ENCODE data around the gene NFS1. TPM values are rescaled to one million over a fixed set of nuclear protein-coding genes. Genes with fewer than 3 reads are reported as not detected.

Gene NFS1
- total RNA-seq, 4 donors from 2014 or later, result 16.1 to 32.1 (median 26.6) TPM

DNA sequence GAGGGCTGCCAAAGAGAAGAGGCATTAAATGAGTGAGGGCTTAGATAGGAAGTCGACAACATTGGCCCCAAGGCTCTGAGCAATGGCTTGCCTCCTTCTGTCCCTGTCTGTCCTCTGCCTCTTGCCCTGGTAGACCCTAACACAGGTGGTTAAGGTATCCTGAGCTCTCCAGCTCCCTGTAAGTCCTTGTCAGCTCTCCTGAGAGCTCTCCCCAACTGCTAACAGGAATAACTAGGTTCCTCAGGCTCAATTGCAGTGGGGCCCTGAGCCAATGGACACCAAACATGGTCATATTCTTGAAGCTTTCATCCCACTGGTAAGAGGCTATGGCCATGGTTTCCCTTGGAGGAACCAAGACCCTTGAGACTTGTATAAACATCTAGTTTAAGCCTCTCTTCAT, 29.5 kb downstream of the NFS1 start:
- TF ChIP-seq, protein P1, sequence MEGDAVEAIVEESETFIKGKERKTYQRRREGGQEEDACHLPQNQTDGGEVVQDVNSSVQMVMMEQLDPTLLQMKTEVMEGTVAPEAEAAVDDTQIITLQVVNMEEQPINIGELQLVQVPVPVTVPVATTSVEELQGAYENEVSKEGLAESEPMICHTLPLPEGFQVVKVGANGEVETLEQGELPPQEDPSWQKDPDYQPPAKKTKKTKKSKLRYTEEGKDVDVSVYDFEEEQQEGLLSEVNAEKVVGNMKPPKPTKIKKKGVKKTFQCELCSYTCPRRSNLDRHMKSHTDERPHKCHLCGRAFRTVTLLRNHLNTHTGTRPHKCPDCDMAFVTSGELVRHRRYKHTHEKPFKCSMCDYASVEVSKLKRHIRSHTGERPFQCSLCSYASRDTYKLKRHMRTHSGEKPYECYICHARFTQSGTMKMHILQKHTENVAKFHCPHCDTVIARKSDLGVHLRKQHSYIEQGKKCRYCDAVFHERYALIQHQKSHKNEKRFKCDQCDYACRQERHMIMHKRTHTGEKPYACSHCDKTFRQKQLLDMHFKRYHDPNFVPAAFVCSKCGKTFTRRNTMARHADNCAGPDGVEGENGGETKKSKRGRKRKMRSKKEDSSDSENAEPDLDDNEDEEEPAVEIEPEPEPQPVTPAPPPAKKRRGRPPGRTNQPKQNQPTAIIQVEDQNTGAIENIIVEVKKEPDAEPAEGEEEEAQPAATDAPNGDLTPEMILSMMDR (IDR thresholded peaks at IDR 0.05), result no peak
- ATAC-seq (ENCODE audit: low FRiP score), result no peak
- no peak for DNase-seq (ENCODE audit: low spot score)

DNA sequence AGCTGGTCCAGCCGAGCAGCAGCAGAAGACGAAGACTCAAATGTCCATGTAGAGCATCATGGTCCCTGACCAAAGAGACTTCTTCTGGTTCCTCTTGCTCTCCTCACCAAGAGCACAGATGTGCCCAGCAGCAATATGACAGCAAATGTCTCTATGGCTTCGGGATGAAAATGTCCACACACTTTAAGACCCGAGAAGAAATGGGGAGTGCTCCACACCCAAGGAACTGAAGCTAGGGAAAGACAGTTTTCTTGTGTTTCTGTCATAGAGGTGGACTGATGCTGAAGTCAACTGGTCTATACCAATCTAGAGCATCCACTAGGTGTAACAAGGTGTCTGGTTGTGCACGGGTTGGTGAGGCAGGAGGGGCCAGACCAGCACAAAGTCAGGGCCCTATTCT, 29.9 kb downstream of the NFS1 start:
- DNase-seq (ENCODE audit: low spot score) (no peak), ATAC-seq (ENCODE audit: low FRiP score) (no peak)
- TF ChIP-seq, protein P1 (IDR thresholded peaks at IDR 0.05), result no peak

DNA sequence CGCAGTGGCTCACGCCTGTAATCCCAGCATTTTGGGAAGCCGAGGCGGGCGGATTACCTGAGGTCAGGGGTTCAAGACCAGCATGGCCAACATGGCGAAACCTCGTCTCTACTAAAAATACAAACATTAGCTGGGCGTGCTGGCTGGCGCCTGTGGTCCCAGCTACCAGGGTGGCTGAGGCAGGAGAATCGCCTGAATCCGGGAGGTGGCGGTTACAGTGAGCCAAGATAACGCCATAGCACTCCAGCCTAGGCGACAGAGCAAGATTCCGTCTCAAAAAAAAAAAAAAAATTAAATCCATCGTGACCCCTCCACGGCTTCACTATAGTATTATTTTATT, 33.2 kb downstream of the NFS1 start:
- no peak for DNase-seq (ENCODE audit: low spot score)
- no peak for ATAC-seq (ENCODE audit: low FRiP score)
- TF ChIP-seq, protein P1 (IDR thresholded peaks at IDR 0.05), result no peak

DNA sequence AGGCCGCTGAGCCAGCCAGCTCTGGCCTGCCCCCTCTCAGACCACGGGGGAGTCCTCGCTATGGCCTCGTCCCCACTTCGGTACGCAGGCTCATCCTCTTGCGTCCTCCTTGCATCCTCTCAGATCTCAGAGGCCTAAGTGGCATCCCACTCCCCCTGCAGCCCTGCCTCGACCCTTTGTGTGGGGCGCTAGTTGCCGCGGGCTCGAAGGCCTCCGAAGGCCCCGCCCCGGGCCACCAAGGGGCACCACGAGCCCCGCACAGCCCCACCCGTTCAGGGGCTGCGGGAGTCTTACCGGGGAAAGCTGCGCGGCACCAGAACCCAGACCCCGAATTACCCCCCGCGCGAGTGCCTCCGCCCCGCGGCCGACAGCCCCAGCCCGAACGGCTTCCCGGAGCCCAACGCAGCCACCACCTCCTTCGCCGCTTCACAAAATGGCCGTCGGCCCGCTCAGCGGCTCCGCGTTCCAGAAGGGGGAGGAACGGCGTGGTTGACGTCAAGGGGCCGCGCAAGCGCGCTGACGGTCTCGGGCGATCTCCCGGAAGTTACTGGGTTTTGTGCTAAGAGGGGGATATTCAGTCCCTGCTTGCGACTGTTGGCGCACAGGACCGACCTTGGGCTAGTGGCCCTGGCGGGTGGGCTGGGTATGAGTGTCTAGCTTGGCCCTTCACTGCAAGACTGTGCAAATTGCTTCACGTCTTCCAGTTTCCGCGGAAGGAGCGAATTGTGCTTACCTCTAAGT, 34.5 kb downstream of the NFS1 start, which contains the start of the genes CPNE1 and RBM12:
CPNE1 (minus strand) TSS at position 435 of the 741 bp plus-strand sequence. CDS start 31,977 bp downstream, outside the sequence.
RBM12 (minus strand) TSS at position 435 of the 741 bp plus-strand sequence. CDS start 9,578 bp downstream, outside the sequence.
- TF ChIP-seq, protein P1 (IDR thresholded peaks at IDR 0.05), result no peak
- ATAC-seq (ENCODE audit: low FRiP score) (peak; percentile 92), DNase-seq (ENCODE audit: low spot score) (peak; percentile 51)

DNA sequence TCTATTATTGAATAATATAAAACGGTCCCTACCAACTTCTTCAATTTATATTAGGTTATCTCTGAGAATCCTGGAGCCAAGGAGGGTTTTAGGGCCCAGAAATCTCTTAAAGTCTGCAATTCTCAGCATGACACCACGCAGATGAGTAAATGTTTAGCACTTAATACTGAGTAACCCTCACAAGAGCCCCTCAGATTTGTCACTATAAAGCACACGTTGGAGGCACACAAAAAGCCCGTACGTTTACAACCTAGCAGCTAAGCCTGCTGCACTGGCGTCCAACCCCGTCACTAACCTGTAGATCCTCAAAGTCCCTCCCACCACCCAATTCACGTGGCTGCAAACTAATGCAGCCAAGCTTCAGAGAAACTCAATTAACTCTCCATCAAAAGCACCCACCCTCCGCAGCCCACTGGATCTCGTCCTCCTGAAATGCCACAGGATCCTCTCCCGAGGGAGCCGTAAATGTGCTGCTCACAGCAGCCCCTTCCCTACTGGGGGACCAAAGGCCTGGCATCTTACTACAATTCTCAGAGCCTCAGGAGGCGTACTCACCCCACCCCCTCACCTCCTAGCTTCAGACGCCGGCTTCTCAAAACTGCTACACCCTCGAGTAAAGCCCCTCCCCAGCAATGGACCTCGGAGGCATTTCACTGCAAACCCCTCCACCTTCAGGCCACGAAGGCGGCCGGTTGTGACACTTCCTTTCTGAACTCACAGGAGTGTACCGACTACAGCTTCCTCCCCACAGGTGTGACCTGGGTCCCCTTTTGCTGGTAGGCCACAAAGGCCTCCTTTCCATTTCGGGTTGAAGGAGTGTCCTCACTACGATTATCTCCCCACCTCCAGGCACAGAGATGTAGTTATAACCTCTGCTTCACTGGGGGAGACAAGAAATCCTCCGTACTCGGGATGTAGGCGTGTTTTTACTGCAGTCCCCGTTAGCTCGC, 35.4 kb downstream of the NFS1 start:
- no peak for DNase-seq (ENCODE audit: low spot score)
- TF ChIP-seq, protein P1 (IDR thresholded peaks at IDR 0.05), result no peak
- peak; percentile 30 for ATAC-seq (ENCODE audit: low FRiP score)

DNA sequence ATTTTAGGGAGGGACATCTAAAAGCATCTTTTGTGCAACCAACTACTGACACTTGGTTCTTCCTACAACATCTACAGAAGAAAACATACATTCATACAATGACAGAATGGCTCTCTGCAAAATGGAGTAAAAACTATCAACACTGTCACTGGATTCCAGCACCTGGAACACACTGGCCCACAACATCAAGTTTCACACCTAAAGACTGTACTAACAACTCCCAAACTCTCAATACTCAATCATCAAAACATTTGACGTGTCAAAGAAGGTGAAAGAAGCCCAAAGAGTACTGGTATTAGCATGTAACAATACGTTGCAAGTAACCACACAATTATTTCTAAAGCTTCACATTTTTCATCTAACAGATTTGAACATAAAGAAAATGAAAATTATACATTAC, 36.6 kb downstream of the NFS1 start:
- DNase-seq (ENCODE audit: low spot score), result no peak
- TF ChIP-seq, protein P1 (IDR thresholded peaks at IDR 0.05), result no peak
- ATAC-seq (ENCODE audit: low FRiP score), result no peak

All from omental fat pad (tissue), 4 donors.